ENCODE results near the gene CCR2.

DNA sequence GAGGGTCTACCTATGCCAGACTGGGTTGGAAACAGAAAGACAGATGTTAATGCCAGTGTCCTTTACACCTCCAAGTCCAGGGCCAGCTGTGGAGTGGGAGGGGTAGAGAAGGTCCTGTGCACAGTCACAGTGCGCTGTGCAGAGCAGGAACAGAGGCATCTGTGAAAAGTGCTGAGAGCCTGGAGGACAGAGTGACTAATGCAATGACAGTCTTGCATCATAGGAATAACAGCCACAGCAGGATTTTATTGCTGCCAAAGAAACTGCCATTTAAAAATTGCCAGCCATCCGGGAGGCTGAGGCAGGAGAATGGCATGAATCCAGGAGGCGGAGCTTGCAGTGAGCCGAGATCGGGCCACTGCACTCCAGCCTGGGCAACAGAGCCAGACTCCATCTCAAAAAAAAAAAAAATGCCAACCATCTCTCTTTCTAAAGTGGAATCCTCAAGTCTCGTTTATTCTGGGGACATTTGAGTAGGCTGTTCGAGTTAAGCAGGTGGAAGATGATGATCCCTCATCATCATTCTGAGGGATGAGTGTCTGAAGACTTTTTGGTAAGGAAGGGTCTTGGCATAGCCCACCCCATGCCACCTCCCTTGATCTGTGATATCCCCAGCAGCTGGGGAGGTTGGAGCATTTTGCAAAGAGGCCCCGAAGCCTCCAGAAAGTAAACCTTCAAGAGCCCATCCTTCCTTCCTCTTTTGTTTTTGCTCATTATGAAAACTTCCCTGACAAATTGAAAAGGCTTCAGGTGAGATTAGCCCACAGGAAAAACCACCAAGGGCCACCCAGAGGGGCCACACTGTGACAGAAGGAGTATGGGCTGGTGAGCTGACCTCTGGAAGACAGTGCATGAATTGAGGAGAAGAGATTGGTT, 7.7 kb downstream of the CCR2 start:
- TF ChIP-seq, protein P1, sequence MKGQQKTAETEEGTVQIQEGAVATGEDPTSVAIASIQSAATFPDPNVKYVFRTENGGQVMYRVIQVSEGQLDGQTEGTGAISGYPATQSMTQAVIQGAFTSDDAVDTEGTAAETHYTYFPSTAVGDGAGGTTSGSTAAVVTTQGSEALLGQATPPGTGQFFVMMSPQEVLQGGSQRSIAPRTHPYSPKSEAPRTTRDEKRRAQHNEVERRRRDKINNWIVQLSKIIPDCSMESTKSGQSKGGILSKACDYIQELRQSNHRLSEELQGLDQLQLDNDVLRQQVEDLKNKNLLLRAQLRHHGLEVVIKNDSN (IDR thresholded peaks at IDR 0.05) = no peak
- no peak for TF ChIP-seq EP300 (IDR thresholded peaks at IDR 0.05; ENCODE audit: borderline replicate concordance)
- no peak for TF ChIP-seq ZBTB7A (IDR thresholded peaks at IDR 0.05; ENCODE audit: low read depth)
- TF ChIP-seq FOXM1 (IDR thresholded peaks at IDR 0.05; ENCODE audit: borderline replicate concordance, low read depth) = no peak
- TF ChIP-seq TAF1 (IDR thresholded peaks at IDR 0.05; ENCODE audit: low read depth) = no peak
- TF ChIP-seq, protein P2, sequence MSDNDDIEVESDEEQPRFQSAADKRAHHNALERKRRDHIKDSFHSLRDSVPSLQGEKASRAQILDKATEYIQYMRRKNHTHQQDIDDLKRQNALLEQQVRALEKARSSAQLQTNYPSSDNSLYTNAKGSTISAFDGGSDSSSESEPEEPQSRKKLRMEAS (IDR thresholded peaks at IDR 0.05) = no peak
- no peak for TF ChIP-seq TEAD4 (IDR thresholded peaks at IDR 0.05)

All from Ishikawa (cell line).